CD4-positive, alpha-beta T cell treated with Interleukin-12 subunit alpha and Interleukin-12 subunit beta, for 1 hour (primary cell): ENCODE measurements around the gene KASH5.
"Not testable (repeated sequence)": the region's sequence is repeated elsewhere in the genome, so short reads cannot be mapped to it uniquely, and the experiment has no call there.

Source experiments
- DNase-seq: peaks from one replicate; pipeline ENCODE4 v3.0.0-alpha.2; 2020

The KASH5 gene

GRCh38 chr19:49439836-49440235 lies 51.8 kb downstream of the KASH5 start:
- no peak for DNase-seq

- no peak for DNase-seq
These were observed 52.6 kb downstream of the KASH5 start for GRCh38 chr19:49440439-49441209.

GRCh38 chr19:49441210-49441959 lies 53.3 kb downstream of the KASH5 start, which contains the start of gene SLC17A7:
Gene SLC17A7, minus strand, starts transcription at chr19:49441527. Its CDS starts 148 bp downstream, at chr19:49441379.
- DNase-seq, result peak; percentile 56

DNA sequence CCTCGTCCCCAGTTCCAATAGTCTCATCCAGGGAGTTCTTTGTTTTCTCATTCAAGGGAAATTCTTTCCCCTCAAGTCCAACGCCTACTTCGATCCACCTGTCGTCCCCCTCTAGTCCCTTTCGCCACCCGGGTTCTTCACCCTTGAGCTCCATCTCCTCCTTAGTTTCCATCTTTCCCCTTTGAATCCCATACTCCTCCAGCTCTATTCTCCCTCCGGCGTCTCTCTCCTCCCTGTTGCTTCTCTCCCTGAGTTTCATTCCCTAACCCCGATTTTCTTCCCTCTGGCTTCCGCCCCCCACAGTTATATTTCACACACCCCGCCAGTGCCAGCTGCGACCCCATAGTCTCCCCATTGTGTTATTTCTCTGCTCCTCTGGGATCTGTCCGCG lies 53.9 kb downstream of the KASH5 start:
- DNase-seq, result no peak

GRCh38 chr19:49442354-49442753 lies 54.3 kb downstream of the KASH5 start:
- no peak for DNase-seq

- peak; percentile 59 for DNase-seq
These were observed 54.8 kb downstream of the KASH5 start for GRCh38 chr19:49442771-49443365.

GRCh38 chr19:49443366-49444099 lies 55.5 kb downstream of the KASH5 start:
- peak; percentile 93 for DNase-seq

DNA sequence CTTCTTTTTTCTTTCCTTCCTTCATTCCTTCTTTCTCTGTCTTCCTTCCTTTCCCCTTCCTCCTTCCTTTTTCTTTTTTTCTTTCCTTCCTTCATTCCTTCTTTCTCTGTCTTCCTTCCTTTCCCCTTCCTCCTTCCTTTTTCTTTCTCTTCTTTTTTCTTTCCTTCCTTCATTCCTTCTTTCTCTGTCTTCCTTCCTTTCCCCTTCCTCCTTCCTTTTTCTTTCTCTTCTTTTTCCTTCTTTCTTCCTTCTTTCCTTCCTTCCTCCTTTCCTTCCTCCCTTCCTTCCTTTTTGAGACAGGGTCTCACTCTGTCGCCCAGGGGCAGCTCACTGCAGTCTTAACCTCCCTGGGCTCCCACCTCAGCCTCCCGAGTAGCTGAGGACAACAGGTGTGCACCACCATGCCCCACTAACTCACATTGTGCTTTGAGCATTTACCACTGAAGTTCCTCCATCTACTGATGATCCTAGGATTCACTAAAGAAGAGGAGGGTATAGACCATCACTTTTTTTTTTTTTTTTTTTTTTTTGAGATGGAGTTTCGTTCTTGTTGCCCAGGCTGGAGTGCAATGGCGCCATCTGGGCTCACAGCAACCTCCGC lies 56.2 kb downstream of the KASH5 start:
- not testable (repeated sequence) for DNase-seq

DNA sequence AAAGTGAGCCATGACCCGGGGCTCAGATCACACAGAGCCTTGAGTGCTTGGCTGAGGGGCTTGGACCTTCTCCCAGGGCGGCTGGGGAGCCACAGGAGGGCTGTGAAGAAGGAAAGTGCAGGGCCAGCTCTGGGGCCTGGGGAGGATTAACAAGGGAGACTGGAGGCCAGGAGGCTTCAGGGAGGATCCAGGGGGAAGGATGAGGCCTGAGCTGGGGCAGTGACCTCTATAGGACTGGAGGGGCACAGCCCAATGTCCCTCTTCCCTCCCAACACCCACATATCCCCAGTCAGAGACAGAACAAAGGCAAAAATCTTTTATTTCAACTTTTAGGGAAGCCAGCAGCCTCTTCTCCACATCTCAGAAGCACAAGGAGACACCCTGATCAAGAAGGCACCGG lies 57.9 kb downstream of the KASH5 start:
- no peak for DNase-seq

- DNase-seq, result no peak
These were observed 59.7 kb downstream of the KASH5 start for GRCh38 chr19:49447485-49448431.

- no peak for DNase-seq
These were observed 60.4 kb downstream of the KASH5 start for GRCh38 chr19:49448432-49448786.

- no peak for DNase-seq
These were observed 62.4 kb downstream of the KASH5 start for GRCh38 chr19:49450405-49450804.

- peak; percentile 98 for DNase-seq
These were observed 63.6 kb downstream of the KASH5 start, which contains the start of gene PIH1D1 for GRCh38 chr19:49451430-49452181. Gene PIH1D1, minus strand, starts transcription at chr19:49451814. Its CDS starts 240 bp downstream, at chr19:49451574.

DNA sequence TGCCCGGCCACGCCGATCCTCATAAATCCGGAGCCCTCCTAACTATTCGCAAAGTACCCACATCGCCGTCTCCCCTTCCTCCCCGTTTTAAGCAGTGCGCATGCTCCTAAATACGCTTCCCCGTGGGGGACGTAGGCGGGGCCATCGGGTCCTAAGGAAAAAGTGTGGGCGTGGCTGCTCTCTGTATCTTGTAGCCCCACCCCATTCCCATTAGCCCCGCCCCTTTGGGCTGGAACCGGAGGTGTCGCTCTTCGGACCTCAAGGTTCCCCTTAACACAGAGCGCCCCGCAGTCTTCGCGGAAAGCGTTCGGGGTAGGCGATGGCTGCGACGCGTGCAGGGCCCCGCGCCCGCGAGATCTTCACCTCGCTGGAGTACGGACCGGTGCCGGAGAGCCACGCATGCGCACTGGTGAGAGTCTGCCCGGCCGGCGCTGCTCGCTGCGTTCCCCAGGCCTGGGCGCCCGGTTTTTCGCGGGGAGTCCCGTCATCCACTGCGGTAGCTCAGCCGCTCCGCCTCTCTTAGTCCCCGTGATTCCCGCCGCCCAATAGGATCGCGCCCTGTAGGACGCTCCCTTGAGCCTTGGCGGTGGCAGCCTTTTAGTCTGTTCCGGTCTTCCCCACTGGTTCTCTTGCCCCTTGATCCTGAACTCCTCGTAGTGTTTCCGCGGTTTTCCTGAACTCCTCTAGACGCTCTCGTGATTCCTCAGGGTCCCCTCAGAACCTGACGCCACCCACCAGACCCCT lies 65.1 kb downstream of the KASH5 start, which contains the start of gene ALDH16A1:
TSS of gene ALDH16A1 (plus strand) at position 213 of the 744 bp plus-strand sequence. CDS start at position 320, 107 bp downstream.
- peak; percentile 98 for DNase-seq

GRCh38 chr19:49453757-49454240 lies 65.8 kb downstream of the KASH5 start:
- DNase-seq, result peak; percentile 51

GRCh38 chr19:49455773-49456172 lies 67.7 kb downstream of the KASH5 start:
- no peak for DNase-seq

DNA sequence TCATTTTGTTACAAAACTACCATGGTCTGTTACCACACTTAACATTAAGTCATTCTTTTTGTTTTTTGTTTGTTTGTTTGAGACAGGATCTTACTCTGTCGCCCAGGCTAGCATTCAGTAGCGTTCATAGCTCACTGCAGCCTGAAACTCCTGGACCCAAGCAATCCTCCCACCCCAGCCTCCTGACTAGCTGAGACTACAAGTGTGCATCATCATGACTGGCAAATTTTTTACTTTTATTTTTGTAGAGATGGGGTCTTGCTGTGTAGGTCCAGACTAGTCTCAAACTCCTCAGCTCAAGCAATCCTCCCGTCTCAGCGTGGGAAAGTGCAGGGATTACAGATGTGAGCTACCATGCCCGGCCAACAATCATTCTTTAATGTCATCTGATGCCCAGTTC lies 68.3 kb downstream of the KASH5 start:
- DNase-seq, result no peak

DNA sequence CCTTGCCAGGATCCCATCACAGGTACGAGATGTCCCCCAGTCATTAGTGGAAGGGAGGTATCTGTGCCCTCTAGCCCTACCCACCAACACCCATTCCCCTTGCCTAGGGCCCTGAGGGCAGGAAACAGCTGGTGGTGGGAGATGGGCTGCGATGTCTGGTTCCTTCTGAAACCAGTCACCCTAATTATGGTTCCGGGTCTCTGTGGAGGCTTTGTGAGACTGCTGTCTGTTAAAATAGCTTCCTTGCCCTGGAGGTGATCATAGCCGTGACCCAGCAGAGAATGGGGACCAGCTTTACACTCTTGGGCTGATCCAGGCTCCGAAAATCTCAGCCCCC lies 70.5 kb downstream of the KASH5 start:
- no peak for DNase-seq

- DNase-seq, result no peak
These were observed 71.3 kb downstream of the KASH5 start for GRCh38 chr19:49459388-49459787.

DNA sequence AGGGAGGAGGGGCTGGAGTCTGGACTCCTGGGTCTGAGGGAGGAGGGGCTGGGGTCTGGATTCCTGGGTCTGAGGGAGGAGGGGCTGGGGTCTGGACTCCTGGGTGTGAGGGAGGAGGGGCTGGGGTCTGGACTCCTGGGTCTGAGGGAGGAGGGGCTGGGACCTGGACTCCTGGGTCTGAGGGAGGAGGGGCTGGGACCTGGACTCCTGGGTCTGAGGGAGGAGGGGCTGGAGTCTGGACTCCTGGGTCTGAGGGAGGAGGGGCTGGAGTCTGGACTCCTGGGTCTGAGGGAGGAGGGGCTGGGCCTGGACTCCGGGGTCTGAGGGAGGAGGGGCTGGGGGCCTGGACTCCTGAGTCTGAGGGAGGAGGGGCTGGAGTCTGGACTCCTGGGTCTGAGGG lies 73.1 kb downstream of the KASH5 start:
- not testable (repeated sequence) for DNase-seq
